ENCODE results near the gene ADGRL2.

The ADGRL2 gene

GRCh38 chr1:81775510-81775909 lies 25.2 kb upstream of the ADGRL2 start:
- H4K20me1 ChIP-seq (ENCODE audit: insufficient read depth, low read length), result no peaks in the 10 kb centered on the region
- no peaks in the 10 kb centered on the region for H3K9me3 ChIP-seq (replicated peaks; ENCODE audit: insufficient read depth, low read length)
- no peak overlapping the region for H2AFZ ChIP-seq (ENCODE audit: low read length)
- no peaks in the 10 kb centered on the region for H3K9me2 ChIP-seq (replicated peaks; ENCODE audit: insufficient read depth, low read length)
- no peak overlapping the region for H3K27ac ChIP-seq (ENCODE audit: low read length)
- H3K79me2 ChIP-seq (ENCODE audit: low read length), result no peaks in the 10 kb centered on the region
- no peaks in the 10 kb centered on the region for H3K27me3 ChIP-seq (replicated peaks; ENCODE audit: insufficient read depth, low read length)
- H3F3A ChIP-seq (ENCODE audit: insufficient read depth, low read length), result no peaks in the 10 kb centered on the region
- H3K4me3 ChIP-seq (ENCODE audit: low read length), result no peak overlapping the region
- TF ChIP-seq EZH2phosphoT487 (IDR thresholded peaks at IDR 0.05; ENCODE audit: low read length) (no peak), CTCF (IDR thresholded peaks at IDR 0.05; ENCODE audit: low read length) (no peak), EZH2 (optimal IDR thresholded peaks at IDR 0.05; ENCODE audit: low read depth, low read length) (no peak)
- H3K9ac ChIP-seq (ENCODE audit: low read length), result no peak overlapping the region
- H3K4me2 ChIP-seq (ENCODE audit: low read depth, low read length), result no peak overlapping the region
- DNase-seq, result no peak
- H3K4me1 ChIP-seq (ENCODE audit: low read length), result no peaks in the 10 kb centered on the region
- no peaks in the 10 kb centered on the region for H3K36me3 ChIP-seq (replicated peaks; ENCODE audit: insufficient read depth, low read length)

- no peak overlapping the region for H3K9ac ChIP-seq (ENCODE audit: low read length)
- no peaks in the 10 kb centered on the region for H3K27me3 ChIP-seq (replicated peaks; ENCODE audit: insufficient read depth, low read length)
- no peaks in the 10 kb centered on the region for H3K4me1 ChIP-seq (ENCODE audit: low read length)
- no peak overlapping the region for H3K4me2 ChIP-seq (ENCODE audit: low read depth, low read length)
- no peaks in the 10 kb centered on the region for H3K36me3 ChIP-seq (replicated peaks; ENCODE audit: insufficient read depth, low read length)
- no peaks in the 10 kb centered on the region for H3K79me2 ChIP-seq (ENCODE audit: low read length)
- no peaks in the 10 kb centered on the region for H3K9me3 ChIP-seq (replicated peaks; ENCODE audit: insufficient read depth, low read length)
- no peaks in the 10 kb centered on the region for H4K20me1 ChIP-seq (ENCODE audit: insufficient read depth, low read length)
- H3F3A ChIP-seq (ENCODE audit: insufficient read depth, low read length), result no peaks in the 10 kb centered on the region
- H3K4me3 ChIP-seq (ENCODE audit: low read length), result no peak overlapping the region
- TF ChIP-seq CTCF (IDR thresholded peaks at IDR 0.05; ENCODE audit: low read length) (no peak), EZH2phosphoT487 (IDR thresholded peaks at IDR 0.05; ENCODE audit: low read length) (no peak), EZH2 (optimal IDR thresholded peaks at IDR 0.05; ENCODE audit: low read depth, low read length) (no peak)
- no peak overlapping the region for H2AFZ ChIP-seq (ENCODE audit: low read length)
- DNase-seq, result no peak
- H3K27ac ChIP-seq (ENCODE audit: low read length), result no peak overlapping the region
- no peaks in the 10 kb centered on the region for H3K9me2 ChIP-seq (replicated peaks; ENCODE audit: insufficient read depth, low read length)
Observed at GRCh38 chr1:81780705-81781454, 19.9 kb upstream of the ADGRL2 start.

GRCh38 chr1:81781749-81782148 lies 19.0 kb upstream of the ADGRL2 start:
- Histone ChIP-seq H3K27ac (ENCODE audit: low read length) (no peak overlapping the region), H3K9ac (ENCODE audit: low read length) (no peak overlapping the region), H3K4me3 (ENCODE audit: low read length) (no peak overlapping the region), H4K20me1 (ENCODE audit: insufficient read depth, low read length) (no peaks in the 10 kb centered on the region), H2AFZ (ENCODE audit: low read length) (no peak overlapping the region), H3K36me3 (replicated peaks; ENCODE audit: insufficient read depth, low read length) (no peaks in the 10 kb centered on the region), H3K79me2 (ENCODE audit: low read length) (no peaks in the 10 kb centered on the region), H3K9me3 (replicated peaks; ENCODE audit: insufficient read depth, low read length) (no peaks in the 10 kb centered on the region), H3F3A (ENCODE audit: insufficient read depth, low read length) (no peaks in the 10 kb centered on the region), H3K4me1 (ENCODE audit: low read length) (no peaks in the 10 kb centered on the region), H3K4me2 (ENCODE audit: low read depth, low read length) (no peak overlapping the region), H3K9me2 (replicated peaks; ENCODE audit: insufficient read depth, low read length) (no peaks in the 10 kb centered on the region), H3K27me3 (replicated peaks; ENCODE audit: insufficient read depth, low read length) (no peaks in the 10 kb centered on the region)
- TF ChIP-seq EZH2phosphoT487 (IDR thresholded peaks at IDR 0.05; ENCODE audit: low read length), result no peak
- no peak for TF ChIP-seq CTCF (IDR thresholded peaks at IDR 0.05; ENCODE audit: low read length)
- TF ChIP-seq EZH2 (optimal IDR thresholded peaks at IDR 0.05; ENCODE audit: low read depth, low read length), result no peak
- DNase-seq, result no peak

All from MM.1S (cell line).